Upper lobe of left lung (tissue), 4 donors: ENCODE results near the gene AMZ1.

Source experiments
- EP300 ChIP-seq, 4 donors: sonication (generic); formaldehyde crosslinking; IDR thresholded peaks; one replicate each; pipeline ENCODE4 v1.5.1; 2017; ENCODE audit warnings: antibody characterized with exemption in 4 of 4, control low read depth in 2 of 4
- POLR2A ChIP-seq, 4 donors: fragments of 450-650 bp; IDR thresholded peaks; one replicate each; pipeline ENCODE4 v1.5.1; 2016 to 2017; ENCODE audit warnings: antibody characterized with exemption in 4 of 4, mild to moderate bottlenecking in 2 of 4
- TF ChIP-seq, protein P1 (sequence below), 6 experiments: fragments of 450-650 bp in 4 of 6; fragments of 200-600 bp in 2 of 6; sonication (generic) in 2 of 6; IDR thresholded peaks; one replicate each; pipeline ENCODE4 v1.5.1; 2016 to 2019; ENCODE audit warnings: antibody characterized with exemption in 6 of 6

DNA sequence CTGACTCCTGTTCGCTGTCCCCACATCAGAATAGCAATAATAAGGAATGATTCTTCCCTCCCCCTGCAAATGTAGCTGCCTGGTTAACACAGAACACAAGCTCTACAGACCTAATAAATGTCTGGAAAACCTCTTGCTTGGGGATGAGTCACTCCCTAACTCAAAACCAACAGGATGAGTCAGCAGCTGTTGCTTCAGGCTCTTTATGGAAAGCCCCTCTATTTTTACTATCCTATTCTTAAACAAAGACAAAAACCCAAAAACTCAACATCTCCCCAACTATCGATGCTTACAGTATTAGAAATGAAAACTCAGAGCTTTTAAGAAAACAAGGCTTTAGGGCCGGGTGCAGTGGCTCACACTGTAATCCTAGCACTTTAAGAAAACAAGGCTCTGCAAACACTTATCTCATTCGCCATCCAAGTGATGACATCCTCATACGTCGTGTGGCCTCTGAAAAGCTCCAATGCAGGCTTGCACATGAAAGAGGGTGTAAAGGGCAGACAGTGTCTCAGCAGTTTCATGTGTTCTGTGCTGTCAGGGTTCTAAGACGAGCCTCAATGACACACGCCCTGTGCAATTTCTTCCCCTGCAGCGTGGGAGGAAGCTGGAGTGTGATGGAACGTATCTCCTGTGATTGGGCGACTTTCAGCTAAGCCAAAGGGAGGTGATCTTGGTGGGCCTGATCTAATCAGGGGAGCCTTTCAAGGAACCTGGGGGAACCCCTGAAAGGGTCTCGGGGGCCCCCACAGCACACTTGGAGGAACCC is 70.1 kb downstream of the AMZ1 start:
- TF ChIP-seq, protein P1, sequence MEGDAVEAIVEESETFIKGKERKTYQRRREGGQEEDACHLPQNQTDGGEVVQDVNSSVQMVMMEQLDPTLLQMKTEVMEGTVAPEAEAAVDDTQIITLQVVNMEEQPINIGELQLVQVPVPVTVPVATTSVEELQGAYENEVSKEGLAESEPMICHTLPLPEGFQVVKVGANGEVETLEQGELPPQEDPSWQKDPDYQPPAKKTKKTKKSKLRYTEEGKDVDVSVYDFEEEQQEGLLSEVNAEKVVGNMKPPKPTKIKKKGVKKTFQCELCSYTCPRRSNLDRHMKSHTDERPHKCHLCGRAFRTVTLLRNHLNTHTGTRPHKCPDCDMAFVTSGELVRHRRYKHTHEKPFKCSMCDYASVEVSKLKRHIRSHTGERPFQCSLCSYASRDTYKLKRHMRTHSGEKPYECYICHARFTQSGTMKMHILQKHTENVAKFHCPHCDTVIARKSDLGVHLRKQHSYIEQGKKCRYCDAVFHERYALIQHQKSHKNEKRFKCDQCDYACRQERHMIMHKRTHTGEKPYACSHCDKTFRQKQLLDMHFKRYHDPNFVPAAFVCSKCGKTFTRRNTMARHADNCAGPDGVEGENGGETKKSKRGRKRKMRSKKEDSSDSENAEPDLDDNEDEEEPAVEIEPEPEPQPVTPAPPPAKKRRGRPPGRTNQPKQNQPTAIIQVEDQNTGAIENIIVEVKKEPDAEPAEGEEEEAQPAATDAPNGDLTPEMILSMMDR (IDR thresholded peaks at IDR 0.05) = no peak
- TF ChIP-seq EP300 (IDR thresholded peaks at IDR 0.05) (peak in 2 of 4 donors; percentile 34 to 52), POLR2A (IDR thresholded peaks at IDR 0.05) (no peak)
